HG02642 (cell line): ENCODE results near the gene UBA52.

Experiments
- ATAC-seq: cut with Tn5 transposase; IDR thresholded peaks from one replicate; pipeline ENCODE4 v1.9.1; 2021; ENCODE audit warnings: mild to moderate bottlenecking; ENCODE audit not compliant: unreplicated experiment, poor library complexity

UBA52 gene

DNA sequence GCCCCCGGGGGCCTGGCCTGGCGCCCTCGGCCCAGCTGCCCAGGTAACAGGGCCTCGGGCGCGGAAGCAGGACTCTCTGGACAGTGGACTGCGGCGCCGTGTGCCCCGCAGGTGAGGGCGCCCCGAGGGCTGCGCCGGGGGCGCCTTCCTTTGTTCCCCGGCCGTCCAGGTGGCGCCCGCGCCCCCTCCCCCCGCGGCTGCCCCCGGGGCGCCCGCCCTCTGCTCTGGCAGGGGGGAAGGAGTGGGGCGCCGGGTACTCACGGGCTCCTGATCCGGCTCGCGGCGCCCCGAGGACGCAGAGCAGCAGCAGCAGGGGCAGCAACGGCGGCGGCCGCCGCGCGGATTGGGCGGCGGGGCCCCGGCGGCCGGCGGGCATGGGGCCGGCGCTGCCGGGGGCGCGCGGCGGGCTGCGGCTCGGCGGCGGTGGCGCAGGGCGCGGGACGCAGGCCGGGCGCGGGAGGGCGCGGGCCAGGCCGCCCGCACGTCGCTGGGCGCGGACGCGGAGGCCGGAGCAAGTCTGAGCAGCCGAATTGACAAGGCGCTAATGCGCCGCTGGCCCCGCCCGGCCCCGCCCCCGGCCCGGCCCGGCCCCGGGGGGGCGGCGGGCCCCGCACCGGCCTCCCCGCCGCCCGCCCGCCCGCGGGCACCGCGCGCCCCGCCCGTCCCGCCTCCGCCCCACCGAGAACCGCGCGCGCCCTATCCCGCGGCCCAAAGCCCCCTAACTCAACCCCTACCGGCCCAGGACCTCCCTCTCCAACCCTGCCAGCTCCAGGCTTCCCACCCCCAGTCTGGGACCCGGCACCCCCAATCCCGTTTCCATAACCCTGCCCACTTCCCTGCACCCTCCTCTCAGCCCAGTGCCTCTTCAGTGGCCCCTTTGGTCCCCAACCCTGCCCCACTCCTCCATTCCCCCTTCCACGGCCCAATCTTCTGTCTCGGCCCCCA lies 34.9 kb downstream of the UBA52 start, which contains the start of gene CRLF1:
Gene CRLF1 (minus strand): TSS at position 519 of the 945 bp plus-strand sequence. CDS start 143 bp downstream, at position 376.
- no peak for ATAC-seq

DNA sequence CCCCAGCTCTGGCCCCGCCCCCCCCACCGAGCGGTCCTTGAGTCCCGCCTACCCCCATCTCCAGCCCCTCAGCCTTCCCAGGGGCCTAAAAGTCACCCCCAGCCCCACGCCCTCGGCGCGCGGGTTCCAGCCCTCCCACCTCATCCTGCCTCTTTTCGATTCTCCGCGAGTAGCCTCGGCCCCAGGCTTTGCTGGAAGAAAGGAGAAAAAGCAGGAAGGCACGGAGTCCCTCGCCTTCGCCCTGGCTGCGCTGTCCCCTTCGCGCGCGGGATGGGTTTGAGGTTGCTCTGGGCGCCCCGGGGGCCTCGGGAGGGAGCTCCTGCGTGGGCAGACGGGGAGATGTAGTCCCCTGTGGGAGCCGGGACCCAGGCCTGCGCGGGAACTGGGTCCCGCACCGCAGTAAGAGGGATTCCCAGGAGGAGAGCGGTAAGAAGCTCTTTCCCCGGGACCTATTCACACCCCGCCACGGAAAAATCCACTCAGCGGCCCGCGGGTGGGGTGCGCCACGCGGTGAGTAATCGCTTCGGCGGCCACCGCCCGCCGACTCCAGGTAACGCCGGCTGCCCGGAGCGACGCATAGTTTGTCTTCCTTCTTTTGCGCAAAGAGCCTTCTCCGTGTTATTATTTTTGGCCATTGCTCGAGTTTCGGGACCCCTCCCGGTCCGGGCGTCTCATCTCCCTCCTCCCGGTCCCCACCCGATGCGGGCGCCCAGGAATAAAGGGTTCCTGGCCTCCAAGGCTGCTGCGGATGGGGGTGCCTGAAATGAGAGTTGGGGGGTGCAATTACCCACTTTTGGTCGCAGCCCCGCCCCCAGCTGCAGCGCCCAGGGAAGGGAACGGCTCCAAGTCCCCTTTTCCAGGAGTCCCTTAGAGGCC lies 35.8 kb downstream of the UBA52 start:
- ATAC-seq, result no peak

DNA sequence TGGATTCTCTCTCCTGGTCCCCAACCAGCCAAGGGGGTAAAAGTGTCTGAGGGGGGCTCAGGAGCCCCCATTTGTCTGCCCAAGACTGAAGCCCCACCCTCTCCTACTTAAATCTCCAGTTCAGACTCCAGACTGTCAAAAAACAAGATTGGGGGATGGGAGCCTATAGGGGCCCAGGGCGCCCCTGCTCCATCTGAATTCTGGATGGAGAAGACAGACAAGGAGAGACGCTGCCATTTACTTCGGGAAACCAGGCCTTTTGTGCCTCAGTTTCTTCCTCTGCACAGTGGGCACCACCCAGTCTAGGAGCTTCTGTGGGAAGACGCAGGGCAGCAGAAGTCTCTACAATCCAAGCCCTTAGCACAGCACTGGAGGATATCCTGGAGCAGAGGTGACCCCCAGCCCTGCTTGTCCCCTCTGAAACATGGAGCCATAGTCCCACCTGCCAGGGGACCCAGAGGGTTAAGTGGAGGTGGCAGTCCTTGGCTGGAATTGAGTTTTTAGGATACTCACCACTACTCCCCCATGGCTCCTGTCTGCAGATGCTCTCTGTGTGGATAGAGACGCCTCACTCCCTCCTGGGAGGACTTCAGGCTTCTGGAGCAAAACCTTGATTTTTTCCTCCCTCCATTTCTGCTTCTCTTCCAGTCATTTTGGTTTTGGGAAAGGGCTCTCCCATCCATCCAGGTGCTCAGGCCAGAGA lies 36.6 kb downstream of the UBA52 start:
- no peak for ATAC-seq

DNA sequence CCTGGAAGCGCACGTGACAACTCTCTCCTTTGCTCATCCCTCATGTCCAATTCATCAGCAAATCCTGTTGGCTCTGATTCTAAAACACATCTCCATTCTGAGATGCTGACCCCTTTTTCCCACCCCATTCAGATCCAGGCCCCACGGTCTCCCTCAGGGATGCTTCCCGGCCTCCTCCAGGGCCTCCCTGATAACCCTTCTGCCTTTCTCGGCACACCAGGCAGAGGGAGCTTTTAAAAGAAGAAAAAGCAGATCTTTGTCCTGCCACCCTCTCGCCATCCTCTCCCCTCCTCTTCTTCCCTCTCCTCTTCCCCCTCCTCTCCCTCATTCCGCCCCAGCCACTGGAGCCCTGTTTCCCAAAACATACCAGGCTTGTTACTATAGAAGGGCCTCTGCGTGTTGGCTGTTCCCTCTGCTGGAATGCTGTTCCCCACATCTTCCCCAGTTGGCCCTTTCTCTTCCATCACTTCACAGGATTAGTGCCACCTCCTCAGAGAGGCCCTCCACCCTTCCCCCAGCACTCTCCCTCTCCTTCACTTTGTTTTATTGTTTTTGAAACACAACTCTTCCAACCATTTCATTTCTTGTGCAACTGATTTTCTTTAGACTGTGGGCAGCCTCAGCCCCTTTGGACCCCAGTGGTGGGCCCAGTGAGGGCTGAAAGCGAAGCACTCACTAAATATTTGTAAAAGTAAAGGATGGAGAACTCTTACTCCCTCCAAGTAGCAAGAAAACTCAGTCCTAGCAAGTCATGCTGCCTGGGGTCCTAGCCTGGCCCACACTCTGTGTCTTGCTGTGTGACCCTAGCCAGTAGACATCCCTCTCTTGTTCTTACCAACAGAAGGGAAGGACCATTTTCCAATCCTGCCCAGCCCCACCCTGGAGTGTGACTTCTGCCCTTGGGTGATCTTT lies 37.4 kb downstream of the UBA52 start:
- ATAC-seq, result no peak

DNA sequence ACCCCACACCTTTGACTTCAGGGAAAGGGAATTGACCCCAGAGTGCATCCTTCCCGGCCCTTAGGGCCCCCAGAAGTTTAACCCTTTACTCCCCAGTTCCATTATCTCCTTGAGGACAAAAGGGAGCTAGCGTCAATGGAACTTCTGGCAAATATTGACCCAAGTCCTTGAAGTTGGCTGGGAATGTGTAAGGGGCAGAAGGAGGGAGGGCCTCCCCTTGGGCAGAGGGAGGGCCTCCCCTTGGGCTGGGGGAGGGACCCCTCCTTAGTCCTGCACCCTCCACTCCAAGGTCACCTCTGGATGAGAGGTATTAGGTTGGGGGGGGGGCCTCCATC lies 38.0 kb downstream of the UBA52 start:
- ATAC-seq, result no peak

DNA sequence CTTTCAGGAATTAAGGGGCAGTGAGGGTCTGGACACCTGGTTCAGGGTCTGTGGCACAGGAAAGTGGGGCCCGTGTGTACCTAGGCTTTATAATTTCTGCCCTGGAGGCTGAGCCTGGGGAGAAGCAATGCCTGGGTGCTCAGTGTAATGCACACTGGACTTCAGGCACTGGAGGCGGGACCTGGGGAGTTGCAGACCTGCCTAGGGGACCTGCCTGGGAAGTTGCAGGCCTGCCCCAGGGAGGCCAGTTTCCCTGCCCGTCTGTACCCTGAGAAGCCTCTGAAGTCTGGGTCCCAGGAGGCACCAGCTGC lies 38.5 kb downstream of the UBA52 start:
- no peak for ATAC-seq

DNA sequence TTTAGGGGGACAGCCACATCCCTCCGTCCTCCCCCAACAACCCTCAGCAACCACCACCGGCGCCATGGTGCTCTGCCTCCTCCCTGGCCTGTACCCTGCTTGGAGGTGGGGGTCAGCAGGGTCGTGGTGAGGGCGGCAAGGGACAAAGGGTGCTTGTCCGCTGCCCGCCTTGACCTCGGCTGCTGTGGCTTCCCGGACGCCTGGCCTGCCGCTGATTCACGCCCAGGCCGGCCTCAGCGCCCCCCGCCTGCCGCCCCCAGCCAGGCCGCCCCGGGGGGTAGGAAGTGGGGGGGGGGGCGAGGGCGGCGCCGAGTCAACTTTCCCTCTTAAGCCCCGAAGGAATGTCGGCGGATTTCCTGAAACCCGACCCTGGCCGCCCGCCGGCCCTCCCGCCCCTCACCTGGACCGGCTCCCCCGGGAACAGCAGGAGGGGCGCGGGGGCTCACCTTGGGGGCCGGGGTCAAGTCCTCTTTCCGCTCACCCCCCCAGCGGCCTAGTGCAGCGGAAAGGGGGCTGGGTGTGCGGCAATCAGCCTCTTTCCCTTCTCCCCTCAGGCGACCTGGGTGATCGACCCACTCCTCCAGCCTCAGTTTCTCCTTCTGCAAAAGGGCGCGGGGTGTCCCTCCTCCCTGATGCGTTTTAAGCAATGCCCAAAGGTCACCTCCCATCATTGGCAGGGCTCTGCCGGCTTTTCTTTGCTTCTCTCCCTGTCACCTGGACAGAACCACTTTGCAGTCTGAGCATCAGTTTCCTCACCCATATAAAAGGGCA lies 39.1 kb downstream of the UBA52 start:
- ATAC-seq, result no peak

DNA sequence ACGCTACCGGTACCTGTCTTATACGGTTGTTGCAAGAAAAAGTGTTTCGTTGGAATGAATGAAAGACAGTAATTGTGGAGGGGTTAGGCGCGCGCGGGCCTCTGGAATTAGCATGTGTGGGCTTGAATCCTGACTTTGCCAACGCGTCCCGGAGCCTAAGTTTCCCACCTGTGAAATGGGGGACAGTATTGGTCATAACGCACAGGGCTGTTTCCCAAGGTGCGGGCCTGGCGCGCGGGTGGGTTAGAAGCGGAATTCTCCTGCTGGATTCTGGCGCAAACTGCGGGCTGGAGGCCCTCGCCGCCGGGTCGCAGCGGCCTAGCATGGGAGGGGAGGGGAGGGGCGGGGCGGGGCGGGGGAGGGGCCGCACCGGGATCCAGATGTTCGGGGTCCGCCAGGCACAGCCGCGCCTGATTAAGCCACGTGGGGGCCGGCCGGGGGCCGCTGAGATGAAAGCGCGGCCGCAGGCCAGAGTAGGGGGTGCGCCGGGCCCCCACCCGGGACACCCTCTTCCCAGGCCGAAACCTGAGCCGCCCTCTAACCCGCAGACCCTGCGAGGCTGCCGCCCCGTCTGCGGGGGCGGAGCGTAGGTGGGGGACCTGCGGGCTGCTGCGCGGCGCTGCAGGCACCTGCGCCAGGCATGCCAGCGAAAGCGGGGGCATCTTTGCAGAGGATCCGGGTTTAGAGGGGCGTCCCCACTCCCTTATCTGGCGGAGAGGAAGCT lies 39.8 kb downstream of the UBA52 start:
- no peak for ATAC-seq

DNA sequence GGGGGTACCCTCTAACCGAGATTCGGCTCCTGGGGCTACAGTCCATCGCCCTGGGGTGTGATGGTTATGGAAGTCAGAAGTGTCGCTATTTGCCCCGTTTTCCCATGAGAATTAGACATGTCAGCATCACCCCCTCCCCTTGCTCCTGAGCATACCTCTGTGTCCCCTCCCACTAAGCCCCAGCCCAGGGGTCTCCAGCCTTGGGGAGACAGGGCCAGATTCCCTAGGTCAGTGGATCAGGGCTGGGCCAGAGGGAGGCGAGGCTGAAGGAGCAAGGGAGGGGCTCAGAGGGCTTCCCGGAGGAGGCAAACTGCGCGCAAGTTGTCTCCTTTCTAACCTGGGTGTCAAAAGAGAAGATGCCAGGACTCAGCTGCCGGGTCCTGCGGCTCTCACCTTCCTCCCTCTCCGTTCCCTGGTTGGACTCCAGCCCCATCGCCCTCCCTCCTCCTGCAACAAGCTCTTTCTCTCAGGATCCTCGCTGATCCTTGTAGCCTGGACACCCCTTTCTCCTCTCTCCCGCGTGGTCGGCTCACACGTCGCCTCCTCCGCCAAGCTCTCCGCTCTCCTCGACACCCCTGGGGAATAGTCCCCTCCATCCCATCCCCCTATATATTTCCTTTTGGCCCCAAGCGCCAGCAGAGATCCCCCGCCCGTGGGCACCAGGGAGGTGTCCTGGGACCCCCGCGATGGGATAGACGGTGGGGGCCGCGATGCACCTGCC lies 40.6 kb downstream of the UBA52 start:
- no peak for ATAC-seq

DNA sequence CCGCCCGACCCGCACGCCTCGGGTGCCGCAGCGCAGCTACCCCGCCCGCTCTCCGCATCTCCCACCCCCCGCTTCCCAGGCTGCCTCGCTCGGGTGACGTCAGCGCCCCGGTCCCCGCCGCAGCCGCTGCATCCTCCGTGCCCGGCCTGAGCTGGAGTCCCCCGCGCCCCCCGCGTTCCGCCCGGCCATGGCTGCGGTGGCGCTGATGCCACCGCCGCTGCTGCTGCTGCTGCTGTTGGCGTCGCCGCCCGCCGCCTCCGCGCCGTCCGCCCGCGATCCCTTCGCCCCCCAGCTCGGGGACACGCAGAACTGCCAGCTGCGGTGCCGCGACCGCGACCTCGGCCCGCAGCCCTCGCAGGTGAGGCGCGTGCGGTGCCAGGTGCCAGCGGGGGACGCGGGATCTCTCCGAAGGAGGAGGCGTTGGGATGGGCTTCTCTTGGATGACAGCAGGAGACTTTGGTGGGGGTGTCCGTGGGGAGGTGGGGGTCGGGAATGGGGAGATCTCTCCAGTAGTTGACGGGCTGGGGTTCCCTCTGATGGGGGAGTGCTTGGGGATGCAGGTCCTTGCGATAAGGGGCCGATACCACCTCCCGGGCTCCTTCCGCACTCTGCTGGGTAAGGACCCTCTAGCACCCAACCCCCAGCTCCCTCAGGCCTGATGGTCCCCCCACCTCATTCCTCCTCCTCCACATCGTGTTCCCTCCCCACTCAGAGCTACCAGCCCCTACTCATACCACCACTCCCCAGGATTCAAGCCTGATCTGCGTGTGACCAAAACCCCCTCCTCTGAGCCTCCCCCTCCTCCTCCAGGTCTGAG lies 41.3 kb downstream of the UBA52 start, which contains the start of gene TMEM59L:
Gene TMEM59L (plus strand): TSS at position 99 of the 817 bp plus-strand sequence. CDS start 89 bp downstream, at position 188.
- no peak for ATAC-seq

DNA sequence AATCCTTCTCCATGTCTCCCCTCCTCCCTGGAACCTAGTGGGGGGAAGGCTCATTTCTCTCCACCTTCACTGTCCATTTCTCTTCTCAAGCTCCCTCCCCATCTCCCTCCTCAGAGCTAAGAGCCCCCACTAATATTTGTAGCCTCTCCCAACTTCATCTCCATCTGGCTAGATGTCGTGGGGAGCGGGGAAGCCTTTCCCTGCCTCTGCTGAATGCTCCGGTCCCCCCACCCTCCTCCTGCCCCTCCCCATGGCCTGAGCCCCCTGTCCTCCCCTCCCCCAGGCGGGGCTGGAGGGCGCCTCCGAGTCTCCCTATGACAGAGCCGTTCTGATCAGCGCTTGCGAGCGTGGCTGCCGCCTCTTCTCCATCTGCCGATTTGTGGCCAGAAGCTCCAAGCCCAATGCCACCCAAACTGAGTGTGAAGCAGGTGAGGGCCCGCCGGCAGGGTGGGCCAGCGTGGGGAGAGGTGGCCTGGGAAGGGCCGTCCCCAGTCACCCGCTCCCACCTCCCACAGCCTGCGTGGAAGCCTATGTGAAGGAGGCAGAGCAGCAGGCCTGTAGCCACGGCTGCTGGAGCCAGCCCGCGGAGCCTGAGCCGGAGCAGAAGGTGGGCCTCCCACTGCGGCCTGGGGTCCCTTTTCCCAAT lies 42.1 kb downstream of the UBA52 start:
- ATAC-seq, result no peak

DNA sequence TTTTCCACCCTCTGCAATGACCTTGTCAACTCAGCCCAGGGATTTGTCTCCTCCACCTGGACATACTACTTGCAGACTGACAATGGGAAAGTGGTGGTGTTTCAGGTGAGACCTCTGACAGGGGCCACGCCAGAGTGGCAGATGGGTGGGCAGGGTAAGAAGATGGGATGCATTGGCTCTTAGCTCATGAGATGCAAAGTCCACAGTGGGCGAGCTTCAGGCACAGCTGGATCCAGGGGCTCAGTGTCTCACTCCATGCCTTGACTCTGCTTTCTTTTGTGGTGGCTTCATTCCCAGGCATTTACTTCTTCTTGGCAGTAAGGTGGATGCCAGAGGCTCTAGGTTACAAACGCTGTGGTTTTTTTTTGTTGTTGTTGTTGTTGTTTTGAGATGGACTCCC lies 44.4 kb downstream of the UBA52 start:
- ATAC-seq, result no peak

DNA sequence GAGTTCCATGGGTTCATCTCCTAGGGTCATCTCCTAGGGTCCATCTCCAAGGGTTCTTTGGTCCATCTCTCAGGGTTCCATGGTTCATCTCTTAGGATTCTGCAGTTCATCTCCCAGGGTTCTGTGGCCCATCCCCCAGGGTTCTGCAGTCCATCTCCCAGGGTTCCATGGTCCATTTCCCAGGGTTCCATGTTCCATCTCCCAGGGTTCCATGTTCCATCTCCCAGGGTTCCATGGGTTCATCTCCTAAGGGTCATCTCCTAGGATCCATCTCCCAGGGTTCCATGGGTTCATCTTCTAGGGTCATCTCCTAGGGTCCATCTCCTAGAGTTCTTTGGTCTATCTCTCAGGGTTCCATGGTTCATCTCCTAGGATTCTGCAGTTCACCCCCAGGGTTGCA lies 45.9 kb downstream of the UBA52 start:
- no peak for ATAC-seq

DNA sequence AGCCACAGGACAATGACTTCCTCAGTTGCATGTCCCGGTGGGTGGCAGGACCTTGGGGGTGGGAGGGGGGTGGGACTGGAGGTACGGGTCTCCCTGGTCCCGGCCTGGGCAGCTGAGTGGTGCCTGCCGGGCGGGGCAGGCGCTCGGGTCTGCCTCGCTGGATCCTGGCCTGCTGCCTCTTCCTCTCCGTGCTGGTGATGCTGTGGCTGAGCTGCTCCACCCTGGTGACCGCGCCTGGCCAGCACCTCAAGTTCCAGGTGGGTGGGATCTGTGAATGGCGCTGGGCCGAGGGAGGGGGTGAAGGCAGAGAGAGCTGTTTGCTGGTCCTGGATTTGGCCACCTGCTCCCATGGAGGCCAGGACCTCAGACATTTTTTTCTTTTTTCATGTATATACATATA lies 46.6 kb downstream of the UBA52 start:
- no peak for ATAC-seq

DNA sequence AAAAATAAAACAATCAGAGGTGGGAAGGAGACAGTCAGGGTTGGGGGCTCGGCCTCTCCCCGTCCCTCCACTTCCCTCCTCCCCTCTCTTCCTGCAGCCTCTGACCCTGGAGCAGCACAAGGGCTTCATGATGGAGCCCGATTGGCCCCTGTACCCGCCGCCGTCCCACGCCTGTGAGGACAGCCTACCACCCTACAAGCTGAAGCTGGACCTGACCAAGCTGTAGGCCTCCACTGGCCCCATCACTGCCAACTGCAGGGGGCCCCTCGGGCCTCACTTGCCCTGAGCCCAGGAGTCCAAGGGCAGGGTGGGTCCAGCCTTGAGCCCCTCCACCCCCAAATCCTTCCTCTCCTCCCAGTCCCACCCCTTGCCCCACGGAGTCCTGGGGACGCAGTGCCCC lies 48.7 kb downstream of the UBA52 start:
- ATAC-seq, result no peak

DNA sequence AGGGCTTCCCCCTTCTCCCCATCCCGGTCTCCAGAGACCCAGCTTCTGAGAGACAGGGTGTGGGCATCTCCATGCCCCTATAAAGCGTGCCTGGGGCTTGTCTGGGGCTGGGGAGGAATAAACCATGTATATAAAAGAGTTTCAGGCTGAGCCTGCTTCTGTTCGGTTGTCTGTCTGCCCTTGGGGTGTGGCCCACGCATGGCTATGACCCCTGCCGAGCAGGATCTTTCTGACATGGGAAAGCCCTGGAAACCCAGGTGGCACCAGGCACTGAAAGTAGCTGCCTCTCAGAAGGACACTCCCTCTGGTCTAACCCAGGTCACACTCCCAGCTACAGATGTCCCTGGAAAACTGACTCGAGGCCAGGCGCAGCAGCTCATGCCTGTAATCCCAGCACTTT lies 49.2 kb downstream of the UBA52 start:
- no peak for ATAC-seq
